H7 (cell line): ENCODE measurements around the gene SNN. TPM values are rescaled to one million over a fixed set of nuclear protein-coding genes. Genes with fewer than 3 reads are reported as not detected.

Source experiments
- total RNA-seq: library from RNA; depleted of rRNA; stranded (reverse); fragments of >200 nt; shearing (Covaris generic); gene quantifications from 2 replicates; pipeline ENCODE4 v1.2.3, GENCODE V29; 2014; rRNA removed

The SNN gene
- total RNA-seq, 1 experiment from 2014 or later, result 34.9 TPM

Other genes with a start within 250 kb of the SNN start
- gene LITAF, start 81.5 kb upstream of the SNN start, total RNA-seq, result 71.8 and 85.6 TPM in 2 replicates
- gene TXNDC11, start 74.4 kb downstream of the SNN start, total RNA-seq, result 12.3 and 14.4 TPM in 2 replicates
- 19.7 and 27.0 TPM in 2 replicates for gene ZC3H7A, start 128.8 kb downstream of the SNN start, total RNA-seq
- gene RSL1D1, start 183.1 kb downstream of the SNN start, total RNA-seq, result 163 and 221 TPM in 2 replicates
- 116 and 148 TPM in 2 replicates for gene GSPT1, start 247.5 kb downstream of the SNN start, total RNA-seq